Measurements from ENCODE around the gene SLC23A3. TPM values are rescaled to one million over a fixed set of nuclear protein-coding genes. Genes with fewer than 3 reads are reported as not detected.
"Not testable (repeated sequence)": the region's sequence is repeated elsewhere in the genome, so short reads cannot be mapped to it uniquely, and the experiment has no call there.

The SLC23A3 gene
- total RNA-seq, 1 donor from 2014 or later, result 1.4 TPM

GRCh38 chr2:219206328-219207133 is 36.7 kb upstream of the SLC23A3 start, which contains the start of gene ZFAND2B:
ZFAND2B (plus strand) TSS chr2:219206782; CDS start chr2:219206988, 206 bp downstream.
- ATAC-seq (ENCODE audit: poor library complexity), result peak; percentile 98
- intact Hi-C loops (cut with DNase I), result no loop called here
- DNase-seq, result peak; percentile 97

GRCh38 chr2:219205981-219206327 is 36.1 kb upstream of the SLC23A3 start:
- intact Hi-C loops (cut with DNase I), result no loop called here
- DNase-seq (no peak), ATAC-seq (ENCODE audit: poor library complexity) (no peak)

GRCh38 chr2:219205165-219205538 is 35.3 kb upstream of the SLC23A3 start:
- intact Hi-C loops (cut with DNase I), result no loop called here
- no peak for ATAC-seq (ENCODE audit: poor library complexity)
- DNase-seq, result no peak

GRCh38 chr2:219204425-219205164 is 34.8 kb upstream of the SLC23A3 start:
- no peak for DNase-seq

GRCh38 chr2:219201331-219201730 is 31.5 kb upstream of the SLC23A3 start:
- intact Hi-C loops (cut with DNase I); DNase-seq; ATAC-seq (ENCODE audit: poor library complexity): not testable (repeated sequence)

More at GRCh38 chr2:219204425-219205164, 34.8 kb upstream of the SLC23A3 start:
- intact Hi-C loops (cut with DNase I), result no loop called here
- ATAC-seq (ENCODE audit: poor library complexity), result no peak

- DNase-seq; intact Hi-C loops (cut with DNase I); ATAC-seq (ENCODE audit: poor library complexity): not testable (repeated sequence)
Measured at GRCh38 chr2:219200502-219201326, 30.9 kb upstream of the SLC23A3 start.

- no peak for ATAC-seq (ENCODE audit: poor library complexity)
- no peak for DNase-seq
- intact Hi-C loops (cut with DNase I), result no loop called here
Measured at GRCh38 chr2:219199470-219200211, 29.8 kb upstream of the SLC23A3 start.

- ATAC-seq (ENCODE audit: poor library complexity) (no peak), DNase-seq (no peak)
- intact Hi-C loops (cut with DNase I), result no loop called here
Measured at GRCh38 chr2:219198974-219199373, 29.1 kb upstream of the SLC23A3 start.

- no peak for DNase-seq
- no peak for ATAC-seq (ENCODE audit: poor library complexity)
- intact Hi-C loops (cut with DNase I), result no loop called here
Measured at GRCh38 chr2:219197388-219197787, 27.6 kb upstream of the SLC23A3 start.

GRCh38 chr2:219186754-219187456 is 17.1 kb upstream of the SLC23A3 start:
- ATAC-seq (ENCODE audit: poor library complexity), result no peak
- no peak for DNase-seq
- intact Hi-C loops (cut with DNase I), result no loop called here

GRCh38 chr2:219184121-219184520 is 14.3 kb upstream of the SLC23A3 start:
- intact Hi-C loops (cut with DNase I), result no loop called here
- ATAC-seq (ENCODE audit: poor library complexity) (no peak), DNase-seq (no peak)

GRCh38 chr2:219183151-219183772 is 13.4 kb upstream of the SLC23A3 start:
- intact Hi-C loops (cut with DNase I), result no loop called here
- DNase-seq (no peak), ATAC-seq (ENCODE audit: poor library complexity) (no peak)

- DNase-seq, result no peak
- no peak for ATAC-seq (ENCODE audit: poor library complexity)
Measured at GRCh38 chr2:219182331-219183150, 12.7 kb upstream of the SLC23A3 start.

GRCh38 chr2:219181531-219181930 is 11.7 kb upstream of the SLC23A3 start:
- intact Hi-C loops (cut with DNase I), result no loop called here
- DNase-seq (no peak), ATAC-seq (ENCODE audit: poor library complexity) (no peak)

More at GRCh38 chr2:219182331-219183150, 12.7 kb upstream of the SLC23A3 start:
- intact Hi-C loops (cut with DNase I), result no loop called here

GRCh38 chr2:219180961-219181360 is 11.1 kb upstream of the SLC23A3 start:
- ATAC-seq (ENCODE audit: poor library complexity), result no peak
- intact Hi-C loops (cut with DNase I), result no loop called here

GRCh38 chr2:219179601-219180465 is 10.0 kb upstream of the SLC23A3 start:
- DNase-seq (no peak), ATAC-seq (ENCODE audit: poor library complexity) (no peak)
- intact Hi-C loops (cut with DNase I), result loop anchor here (5.0 kb wide), 2 partner anchors 37 to 117 kb away; partner anchors contain the start of gene ABCB6

More at GRCh38 chr2:219180961-219181360, 11.1 kb upstream of the SLC23A3 start:
- no peak for DNase-seq

All from Right ventricle myocardium superior (tissue), 1 donor.